ENCODE results near the gene ARHGAP23. TPM values are rescaled to one million over a fixed set of nuclear protein-coding genes. Genes with fewer than 3 reads are reported as not detected.

Gene ARHGAP23
- polyA plus RNA-seq, 1 donor from 2014 or later, result 1.6 TPM

DNA sequence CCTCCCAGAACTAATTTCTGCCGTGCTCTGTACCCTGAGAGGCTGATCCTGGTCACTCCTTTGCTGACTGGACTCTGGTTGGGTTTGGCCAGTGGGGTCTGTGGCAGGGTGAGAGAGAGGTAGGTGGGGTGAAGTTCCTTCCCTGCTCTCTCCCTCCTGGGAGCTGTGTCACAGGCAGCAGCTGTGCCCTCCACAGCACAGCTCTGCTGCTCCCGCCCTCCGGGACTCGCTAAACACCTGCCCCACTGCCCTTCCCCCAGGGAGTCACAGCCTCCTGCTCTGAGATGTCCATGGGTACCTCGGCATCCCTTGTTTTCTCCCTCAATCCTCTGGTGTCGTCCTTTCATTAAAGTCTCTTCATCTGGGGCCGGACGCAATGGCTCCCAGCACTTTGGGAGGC, 111.1 kb downstream of the ARHGAP23 start:
- H3K27ac ChIP-seq (ENCODE audit: low read length), result no peak overlapping the region
- no peaks in the 10 kb centered on the region for H3K27me3 ChIP-seq (ENCODE audit: insufficient read depth, low read depth, low read length)
- no peak overlapping the region for H2AFZ ChIP-seq (ENCODE audit: low read depth, low read length)
- no peak overlapping the region for H3K4me2 ChIP-seq (ENCODE audit: low read length)
- no peaks in the 10 kb centered on the region for H3F3A ChIP-seq (ENCODE audit: insufficient read depth, low read length, poor library complexity, severe bottlenecking)
- no peak overlapping the region for H3K4me3 ChIP-seq (ENCODE audit: low read length)
- no peak overlapping the region for H3K9ac ChIP-seq (ENCODE audit: low read length)
- TF ChIP-seq TAF1 (IDR thresholded peaks at IDR 0.05; ENCODE audit: low read depth), result no peak
- TF ChIP-seq, protein P1, sequence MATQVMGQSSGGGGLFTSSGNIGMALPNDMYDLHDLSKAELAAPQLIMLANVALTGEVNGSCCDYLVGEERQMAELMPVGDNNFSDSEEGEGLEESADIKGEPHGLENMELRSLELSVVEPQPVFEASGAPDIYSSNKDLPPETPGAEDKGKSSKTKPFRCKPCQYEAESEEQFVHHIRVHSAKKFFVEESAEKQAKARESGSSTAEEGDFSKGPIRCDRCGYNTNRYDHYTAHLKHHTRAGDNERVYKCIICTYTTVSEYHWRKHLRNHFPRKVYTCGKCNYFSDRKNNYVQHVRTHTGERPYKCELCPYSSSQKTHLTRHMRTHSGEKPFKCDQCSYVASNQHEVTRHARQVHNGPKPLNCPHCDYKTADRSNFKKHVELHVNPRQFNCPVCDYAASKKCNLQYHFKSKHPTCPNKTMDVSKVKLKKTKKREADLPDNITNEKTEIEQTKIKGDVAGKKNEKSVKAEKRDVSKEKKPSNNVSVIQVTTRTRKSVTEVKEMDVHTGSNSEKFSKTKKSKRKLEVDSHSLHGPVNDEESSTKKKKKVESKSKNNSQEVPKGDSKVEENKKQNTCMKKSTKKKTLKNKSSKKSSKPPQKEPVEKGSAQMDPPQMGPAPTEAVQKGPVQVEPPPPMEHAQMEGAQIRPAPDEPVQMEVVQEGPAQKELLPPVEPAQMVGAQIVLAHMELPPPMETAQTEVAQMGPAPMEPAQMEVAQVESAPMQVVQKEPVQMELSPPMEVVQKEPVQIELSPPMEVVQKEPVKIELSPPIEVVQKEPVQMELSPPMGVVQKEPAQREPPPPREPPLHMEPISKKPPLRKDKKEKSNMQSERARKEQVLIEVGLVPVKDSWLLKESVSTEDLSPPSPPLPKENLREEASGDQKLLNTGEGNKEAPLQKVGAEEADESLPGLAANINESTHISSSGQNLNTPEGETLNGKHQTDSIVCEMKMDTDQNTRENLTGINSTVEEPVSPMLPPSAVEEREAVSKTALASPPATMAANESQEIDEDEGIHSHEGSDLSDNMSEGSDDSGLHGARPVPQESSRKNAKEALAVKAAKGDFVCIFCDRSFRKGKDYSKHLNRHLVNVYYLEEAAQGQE (IDR thresholded peaks at IDR 0.05; ENCODE audit: borderline replicate concordance), result no peak
- H3K9me2 ChIP-seq (ENCODE audit: insufficient read depth, low read length), result no peaks in the 10 kb centered on the region
- H3K36me3 ChIP-seq (ENCODE audit: insufficient read depth, low read length), result no peaks in the 10 kb centered on the region
- no peaks in the 10 kb centered on the region for H3K9me3 ChIP-seq (ENCODE audit: low read length)
- H4K20me1 ChIP-seq (ENCODE audit: insufficient read depth), result no peaks in the 10 kb centered on the region
- H3K79me2 ChIP-seq (replicated peaks; ENCODE audit: insufficient read depth, low read length), result no peaks in the 10 kb centered on the region

DNA sequence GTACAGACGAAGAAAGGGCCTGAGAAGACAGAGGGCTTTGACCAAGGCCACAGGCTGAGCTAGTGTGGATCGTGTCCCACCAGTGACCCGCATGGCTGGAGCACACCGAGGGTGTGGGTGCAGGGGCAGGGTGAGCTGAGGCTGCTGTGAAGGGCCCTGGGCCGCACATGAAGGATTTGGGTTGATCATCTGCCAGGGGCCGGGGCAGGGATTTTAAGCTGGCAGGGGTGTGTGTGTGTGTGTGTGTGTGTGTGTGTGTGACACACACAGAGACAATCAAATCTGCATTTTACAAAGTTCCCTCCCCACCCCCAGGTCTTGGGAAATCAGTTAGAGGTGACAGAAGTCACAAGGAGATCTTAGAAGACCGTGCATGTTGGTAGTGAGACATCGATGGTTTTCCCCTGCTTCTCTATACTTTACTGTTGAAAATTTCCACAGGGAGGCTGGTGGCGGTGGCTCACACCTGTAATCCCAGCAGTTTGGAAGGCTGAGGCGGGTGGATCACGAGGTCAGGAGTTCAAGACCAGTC, 112.3 kb downstream of the ARHGAP23 start:
- Histone ChIP-seq H3K27ac (ENCODE audit: low read length) (no peak overlapping the region), H3K4me3 (ENCODE audit: low read length) (no peak overlapping the region), H3K4me2 (ENCODE audit: low read length) (no peak overlapping the region), H3K79me2 (replicated peaks; ENCODE audit: insufficient read depth, low read length) (no peaks in the 10 kb centered on the region), H3K9me2 (ENCODE audit: insufficient read depth, low read length) (no peaks in the 10 kb centered on the region), H4K20me1 (ENCODE audit: insufficient read depth) (no peaks in the 10 kb centered on the region), H3F3A (ENCODE audit: insufficient read depth, low read length, poor library complexity, severe bottlenecking) (no peaks in the 10 kb centered on the region), H3K9me3 (ENCODE audit: low read length) (no peaks in the 10 kb centered on the region), H3K36me3 (ENCODE audit: insufficient read depth, low read length) (no peaks in the 10 kb centered on the region), H3K9ac (ENCODE audit: low read length) (no peak overlapping the region), H2AFZ (ENCODE audit: low read depth, low read length) (no peak overlapping the region), H3K27me3 (ENCODE audit: insufficient read depth, low read depth, low read length) (no peaks in the 10 kb centered on the region)
- TF ChIP-seq MXI1 (conservative IDR thresholded peaks at IDR 0.05; ENCODE audit: poor library complexity, severe bottlenecking), result no peak
- no peak for TF ChIP-seq POLR2AphosphoS5 (IDR thresholded peaks at IDR 0.05)
- no peak for TF ChIP-seq RAD21 (conservative IDR thresholded peaks at IDR 0.05)
- TF ChIP-seq SMC3 (conservative IDR thresholded peaks at IDR 0.05; ENCODE audit: poor library complexity), result no peak
- no peak for TF ChIP-seq EZH2 (IDR thresholded peaks at IDR 0.05; ENCODE audit: borderline replicate concordance, insufficient read depth, low read length, poor library complexity, severe bottlenecking)
- TF ChIP-seq, protein P1 (IDR thresholded peaks at IDR 0.05; ENCODE audit: borderline replicate concordance), result no peak
- TF ChIP-seq, protein P2, sequence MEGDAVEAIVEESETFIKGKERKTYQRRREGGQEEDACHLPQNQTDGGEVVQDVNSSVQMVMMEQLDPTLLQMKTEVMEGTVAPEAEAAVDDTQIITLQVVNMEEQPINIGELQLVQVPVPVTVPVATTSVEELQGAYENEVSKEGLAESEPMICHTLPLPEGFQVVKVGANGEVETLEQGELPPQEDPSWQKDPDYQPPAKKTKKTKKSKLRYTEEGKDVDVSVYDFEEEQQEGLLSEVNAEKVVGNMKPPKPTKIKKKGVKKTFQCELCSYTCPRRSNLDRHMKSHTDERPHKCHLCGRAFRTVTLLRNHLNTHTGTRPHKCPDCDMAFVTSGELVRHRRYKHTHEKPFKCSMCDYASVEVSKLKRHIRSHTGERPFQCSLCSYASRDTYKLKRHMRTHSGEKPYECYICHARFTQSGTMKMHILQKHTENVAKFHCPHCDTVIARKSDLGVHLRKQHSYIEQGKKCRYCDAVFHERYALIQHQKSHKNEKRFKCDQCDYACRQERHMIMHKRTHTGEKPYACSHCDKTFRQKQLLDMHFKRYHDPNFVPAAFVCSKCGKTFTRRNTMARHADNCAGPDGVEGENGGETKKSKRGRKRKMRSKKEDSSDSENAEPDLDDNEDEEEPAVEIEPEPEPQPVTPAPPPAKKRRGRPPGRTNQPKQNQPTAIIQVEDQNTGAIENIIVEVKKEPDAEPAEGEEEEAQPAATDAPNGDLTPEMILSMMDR (IDR thresholded peaks at IDR 0.05; ENCODE audit: poor library complexity, severe bottlenecking), result no peak
- no peak for TF ChIP-seq EP300 (conservative IDR thresholded peaks at IDR 0.05; ENCODE audit: poor library complexity, severe bottlenecking)
- no peak for TF ChIP-seq TAF1 (IDR thresholded peaks at IDR 0.05; ENCODE audit: low read depth)

All from neural cell (in vitro differentiated cells).